Mesendoderm (in vitro differentiated cells): ENCODE results near the gene ACKR1.

Experiments
- DNase-seq: peaks from one replicate; pipeline ENCODE4 v3.0.0; 2013
- H2AK5ac ChIP-seq: 2 replicates; pipeline ENCODE4 v1.6.1; 2013; ENCODE audit warnings: low read length, inconsistent platforms
- H2BK120ac ChIP-seq: 2 replicates; pipeline ENCODE4 v1.6.1; 2013; ENCODE audit warnings: low read depth, mild to moderate bottlenecking, low read length, moderate library complexity, mixed read lengths
- H2BK15ac ChIP-seq: replicated peaks from 2 replicates; pipeline ENCODE4 v1.6.1; 2013; ENCODE audit warnings: low read depth, mild to moderate bottlenecking, moderate library complexity
- H2BK5ac ChIP-seq: 2 replicates; pipeline ENCODE4 v1.6.1; 2013; ENCODE audit warnings: low read length, inconsistent platforms
- H3K18ac ChIP-seq: 2 replicates; pipeline ENCODE4 v1.6.1; 2013; ENCODE audit warnings: mild to moderate bottlenecking, low read length, mixed read lengths
- H3K23ac ChIP-seq: one replicate; pipeline ENCODE4 v1.6.1; 2013; ENCODE audit warnings: low read length
- H3K27ac ChIP-seq: 2 replicates; pipeline ENCODE4 v1.5.1; 2013; ENCODE audit warnings: low read depth, mild to moderate bottlenecking, inconsistent platforms, low read length, moderate library complexity
- H3K27me3 ChIP-seq: 2 replicates; pipeline ENCODE4 v1.6.1; 2013; ENCODE audit warnings: low read length, control low read depth, mild to moderate bottlenecking, inconsistent platforms; ENCODE audit not compliant: insufficient read depth, poor library complexity
- H3K36me3 ChIP-seq: 2 replicates; pipeline ENCODE4 v1.6.1; 2013; ENCODE audit warnings: low read length, inconsistent platforms; ENCODE audit not compliant: control insufficient read depth, insufficient read depth
- H3K4ac ChIP-seq: one replicate; pipeline ENCODE4 v1.6.1; 2013; ENCODE audit warnings: low read depth, mild to moderate bottlenecking, low read length, moderate library complexity
- H3K4me1 ChIP-seq: 2 replicates; pipeline ENCODE4 v1.6.1; 2013; ENCODE audit warnings: low read depth, low read length, inconsistent platforms; ENCODE audit not compliant: control insufficient read depth
- H3K4me2 ChIP-seq: 2 replicates; pipeline ENCODE4 v1.6.1; 2013; ENCODE audit warnings: low read length
- H3K4me3 ChIP-seq: 2 replicates; pipeline ENCODE4 v1.5.1; 2013; ENCODE audit warnings: mild to moderate bottlenecking, low read length
- H3K56ac ChIP-seq: one replicate; pipeline ENCODE4 v1.6.1; 2013; ENCODE audit warnings: low read length
- H3K79me1 ChIP-seq: 2 replicates; pipeline ENCODE4 v1.6.1; 2013; ENCODE audit warnings: low read length, inconsistent platforms
- H3K79me2 ChIP-seq: 2 replicates; pipeline ENCODE4 v1.6.1; 2013; ENCODE audit warnings: mild to moderate bottlenecking, low read length; ENCODE audit not compliant: control insufficient read depth, insufficient read depth
- H3K9ac ChIP-seq: 2 replicates; pipeline ENCODE4 v1.6.1; 2013; ENCODE audit warnings: low read length, inconsistent platforms
- H4K5ac ChIP-seq: one replicate; pipeline ENCODE4 v1.6.1; 2013; ENCODE audit warnings: low read length
- H4K8ac ChIP-seq: one replicate; pipeline ENCODE4 v1.6.1; 2013; ENCODE audit warnings: low read depth, mild to moderate bottlenecking, control low read depth, low read length, moderate library complexity
- WGBS: extraction: QIAGEN DNeasy Blood & Tissue Kit; methylation state at CpG from one replicate; pipeline ENCODE4 v1.1.7; 2013; ENCODE audit warnings: low lambda C conversion rate, missing lambda C conversion rate; ENCODE audit not compliant: insufficient coverage; ENCODE audit errors: extremely low coverage; 5-methylcytosine and 5-hydroxymethylcytosine counted together

ACKR1 gene

DNA sequence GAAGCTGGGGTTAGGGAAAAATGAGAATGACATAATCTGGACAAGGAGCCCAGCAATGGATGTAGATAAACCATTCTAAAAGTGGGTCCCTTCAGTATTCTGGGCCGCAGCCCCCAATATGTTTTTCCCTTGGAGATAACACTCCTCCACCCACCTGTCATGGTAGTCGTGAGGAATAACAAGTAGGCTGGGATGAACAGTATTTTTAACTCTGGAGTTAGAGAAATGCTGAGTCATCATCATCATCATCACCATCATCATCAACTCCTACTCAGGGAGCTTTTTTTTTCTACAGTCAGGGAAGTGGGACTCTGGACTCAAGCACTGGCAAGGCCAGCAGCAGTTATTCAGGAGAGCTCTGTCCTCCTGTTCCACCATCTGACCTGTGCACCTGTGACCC, 20.5 kb upstream of the ACKR1 start:
- Histone ChIP-seq H2BK120ac (no peak overlapping the region), H3K27ac (no peak overlapping the region), H3K36me3 (no peaks in the 10 kb centered on the region), H3K79me2 (no peaks in the 10 kb centered on the region), H3K9ac (no peak overlapping the region), H4K5ac (no peak overlapping the region), H3K4me1 (peaks cover 3% of the 10 kb centered on the region), H2BK15ac (no peak overlapping the region), H3K56ac (no peak overlapping the region), H2BK5ac (no peak overlapping the region), H3K4me3 (no peak overlapping the region), H3K79me1 (no peaks in the 10 kb centered on the region), H3K4ac (no peak overlapping the region), H3K27me3 (no peaks in the 10 kb centered on the region), H2AK5ac (no peak overlapping the region), H3K4me2 (no peak overlapping the region), H4K8ac (no peak overlapping the region), H3K23ac (no peak overlapping the region), H3K18ac (no peak overlapping the region)
- no peak for DNase-seq
- WGBS: no CpG with 5 or more reads among the region's 2 CpGs

GRCh38 chr1:159185121-159185520, 19.6 kb upstream of the ACKR1 start:
- no peak overlapping the region for H3K27ac ChIP-seq
- no peak overlapping the region for H4K5ac ChIP-seq
- H3K79me1 ChIP-seq: no peaks in the 10 kb centered on the region
- no peak overlapping the region for H3K4ac ChIP-seq
- H3K18ac ChIP-seq: no peak overlapping the region
- no peak overlapping the region for H3K23ac ChIP-seq
- H3K4me3 ChIP-seq: no peak overlapping the region
- H3K4me1 ChIP-seq: peaks cover 3% of the 10 kb centered on the region
- DNase-seq: no peak
- H4K8ac ChIP-seq: no peak overlapping the region
- no peak overlapping the region for H3K9ac ChIP-seq
- H3K36me3 ChIP-seq: no peaks in the 10 kb centered on the region
- no peaks in the 10 kb centered on the region for H3K27me3 ChIP-seq
- H2BK120ac ChIP-seq: no peak overlapping the region
- H2BK5ac ChIP-seq: no peak overlapping the region
- no peaks in the 10 kb centered on the region for H3K79me2 ChIP-seq
- H2AK5ac ChIP-seq: no peak overlapping the region
- H3K4me2 ChIP-seq: no peak overlapping the region
- H3K56ac ChIP-seq: no peak overlapping the region
- WGBS: no CpG with 5 or more reads among the region's 5 CpGs
- no peak overlapping the region for H2BK15ac ChIP-seq

DNA sequence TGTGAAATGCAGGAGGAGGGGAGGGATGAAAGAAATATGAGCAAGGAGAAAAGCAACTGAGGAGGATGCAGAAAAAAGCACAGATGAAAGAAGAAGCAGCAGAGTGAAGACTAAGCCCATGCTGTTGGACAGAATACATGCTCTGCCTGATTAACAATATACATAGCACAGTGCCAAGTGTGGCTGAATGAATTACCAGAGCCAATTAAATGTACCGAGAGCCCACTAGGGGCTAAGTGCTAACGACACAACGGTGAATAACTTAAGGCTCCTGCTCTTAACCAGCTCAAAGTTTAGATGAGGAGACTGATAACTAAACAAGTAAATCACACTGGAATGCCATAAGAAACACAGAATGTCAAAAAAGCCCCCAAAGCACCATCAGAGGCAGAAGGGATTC, 17.6 kb upstream of the ACKR1 start:
- Histone ChIP-seq H2BK5ac (no peak overlapping the region), H3K79me2 (no peaks in the 10 kb centered on the region), H3K4me2 (peak overlapping the region; percentile 92), H4K8ac (no peak overlapping the region), H3K9ac (no peak overlapping the region), H2BK15ac (no peak overlapping the region), H3K27ac (no peak overlapping the region), H3K56ac (no peak overlapping the region), H2BK120ac (no peak overlapping the region), H3K18ac (no peak overlapping the region), H4K5ac (no peak overlapping the region), H3K23ac (no peak overlapping the region), H3K79me1 (no peaks in the 10 kb centered on the region), H3K4ac (no peak overlapping the region), H3K4me1 (peaks cover 3% of the 10 kb centered on the region), H3K4me3 (no peak overlapping the region), H3K27me3 (no peaks in the 10 kb centered on the region), H2AK5ac (no peak overlapping the region), H3K36me3 (no peaks in the 10 kb centered on the region)
- no CpG with 5 or more reads among the region's 3 CpGs for WGBS
- DNase-seq: no peak

DNA sequence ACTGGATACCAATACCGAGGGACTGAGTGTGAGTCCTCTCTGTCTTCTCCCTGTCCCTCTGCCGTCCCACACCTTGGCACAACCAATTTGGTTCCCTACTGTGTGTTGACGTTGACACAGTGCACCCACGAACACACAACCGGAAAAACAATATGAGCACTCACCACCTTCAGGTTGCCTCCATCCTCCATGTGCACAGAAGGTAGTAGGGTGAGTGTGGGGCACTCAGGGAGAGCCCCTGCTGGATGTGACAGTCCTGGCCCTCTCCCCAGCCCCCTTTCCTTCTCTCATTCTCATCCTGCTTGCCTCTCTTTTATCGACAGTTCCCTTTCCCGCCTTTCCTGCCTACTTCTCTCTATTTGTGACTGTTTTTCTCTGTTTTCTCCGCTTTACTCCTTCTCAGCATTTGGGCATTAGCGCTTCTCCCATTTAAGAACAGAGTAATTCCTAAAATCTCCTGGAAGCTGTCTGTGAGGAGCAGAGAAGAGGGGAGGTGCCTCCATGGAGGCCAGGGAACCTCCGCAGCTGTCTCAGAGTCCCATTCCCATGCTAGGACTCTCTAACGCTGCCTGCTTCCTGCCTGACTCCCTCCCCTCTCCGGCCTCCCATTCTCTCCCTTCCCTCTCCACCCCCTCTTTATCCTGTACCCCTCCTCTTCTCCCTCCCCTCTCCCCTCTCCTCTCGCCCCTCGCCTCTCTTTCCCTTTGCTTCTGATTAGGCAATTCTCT, 16.9 kb upstream of the ACKR1 start:
- H3K4me1 ChIP-seq: peaks cover 3% of the 10 kb centered on the region
- DNase-seq: peak; percentile 88
- H3K4ac ChIP-seq: no peak overlapping the region
- H3K18ac ChIP-seq: no peak overlapping the region
- peak overlapping the region; percentile 92 for H3K4me2 ChIP-seq
- peak overlapping the region; percentile 47 for H2BK5ac ChIP-seq
- H4K5ac ChIP-seq: no peak overlapping the region
- H3K27ac ChIP-seq: peak overlapping the region; percentile 29
- H2BK120ac ChIP-seq: no peak overlapping the region
- peak overlapping the region; percentile 64 for H3K4me3 ChIP-seq
- H3K23ac ChIP-seq: no peak overlapping the region
- peak overlapping the region; percentile 75 for H3K9ac ChIP-seq
- H3K79me2 ChIP-seq: no peaks in the 10 kb centered on the region
- H4K8ac ChIP-seq: no peak overlapping the region
- no peak overlapping the region for H2BK15ac ChIP-seq
- H3K79me1 ChIP-seq: no peaks in the 10 kb centered on the region
- no CpG with 5 or more reads among the region's 14 CpGs for WGBS
- H3K56ac ChIP-seq: peak overlapping the region; percentile 82
- peak overlapping the region; percentile 54 for H2AK5ac ChIP-seq
- no peaks in the 10 kb centered on the region for H3K36me3 ChIP-seq
- no peaks in the 10 kb centered on the region for H3K27me3 ChIP-seq

GRCh38 chr1:159188375-159188788, 16.3 kb upstream of the ACKR1 start:
- Histone ChIP-seq H3K9ac (peak overlapping the region; percentile 75), H3K79me2 (no peaks in the 10 kb centered on the region), H3K27ac (peak overlapping the region; percentile 29), H3K79me1 (no peaks in the 10 kb centered on the region), H3K4me3 (peak overlapping the region; percentile 64), H3K4ac (no peak overlapping the region), H4K8ac (no peak overlapping the region), H2BK15ac (no peak overlapping the region), H3K56ac (peak overlapping the region; percentile 82), H3K4me2 (peak overlapping the region; percentile 92), H3K4me1 (peaks cover 3% of the 10 kb centered on the region), H4K5ac (no peak overlapping the region), H2AK5ac (no peak overlapping the region), H3K36me3 (no peaks in the 10 kb centered on the region), H2BK120ac (no peak overlapping the region), H3K18ac (no peak overlapping the region), H3K27me3 (no peaks in the 10 kb centered on the region), H3K23ac (no peak overlapping the region), H2BK5ac (peak overlapping the region; percentile 47)
- WGBS: no CpG with 5 or more reads among the region's 24 CpGs
- DNase-seq: peak; percentile 98

DNA sequence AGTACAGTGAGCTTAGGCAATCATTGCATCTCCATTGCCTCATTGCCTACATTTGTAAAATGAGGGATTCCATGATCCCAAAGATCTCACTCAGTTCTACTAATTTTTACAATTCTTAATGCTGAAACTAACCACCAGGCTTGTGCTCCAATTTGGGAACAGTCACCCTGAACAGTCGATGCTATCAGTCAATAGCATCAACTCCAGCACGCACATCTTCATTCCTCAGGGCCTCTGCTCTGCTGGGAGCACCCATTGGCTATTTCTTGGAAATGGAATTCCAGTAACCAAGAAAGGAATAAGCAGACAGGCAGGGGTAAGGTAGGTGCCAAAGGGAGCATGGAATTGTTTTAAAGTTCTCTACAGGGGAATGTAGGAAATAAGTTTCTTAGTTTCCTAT, 14.2 kb upstream of the ACKR1 start:
- no CpG with 5 or more reads among the region's 2 CpGs for WGBS
- H3K79me1 ChIP-seq: no peaks in the 10 kb centered on the region
- no peak overlapping the region for H3K9ac ChIP-seq
- H4K5ac ChIP-seq: no peak overlapping the region
- H3K79me2 ChIP-seq: no peaks in the 10 kb centered on the region
- H2BK120ac ChIP-seq: no peak overlapping the region
- no peak overlapping the region for H3K18ac ChIP-seq
- H3K27me3 ChIP-seq: no peaks in the 10 kb centered on the region
- no peak overlapping the region for H3K27ac ChIP-seq
- H3K4ac ChIP-seq: no peak overlapping the region
- H3K36me3 ChIP-seq: no peaks in the 10 kb centered on the region
- no peak overlapping the region for H3K4me2 ChIP-seq
- no peak overlapping the region for H3K56ac ChIP-seq
- DNase-seq: no peak
- no peak overlapping the region for H3K4me3 ChIP-seq
- peaks cover 3% of the 10 kb centered on the region for H3K4me1 ChIP-seq
- no peak overlapping the region for H2BK5ac ChIP-seq
- no peak overlapping the region for H2BK15ac ChIP-seq
- no peak overlapping the region for H2AK5ac ChIP-seq
- H3K23ac ChIP-seq: no peak overlapping the region
- no peak overlapping the region for H4K8ac ChIP-seq
